Stomach (tissue), 9 donors: ENCODE results near the gene EGLN2. TPM values are rescaled to one million over a fixed set of nuclear protein-coding genes. Genes with fewer than 3 reads are reported as not detected.
"Not testable (repeated sequence)": the region's sequence is repeated elsewhere in the genome, so short reads cannot be mapped to it uniquely, and the experiment has no call there.

Experiments
- DNase-seq, 2 donors: peaks; one replicate each; pipeline versions ENCODE4 v3.0.0 to v3.0.0-alpha.2; 2013 to 2019
- H3K27ac ChIP-seq, 5 donors: fragments of 200-600 bp in 4 of 5; sonication (generic) in 4 of 5; one replicate each; pipeline ENCODE4 v1.5.1; 2013 to 2019; ENCODE audit warnings: mild to moderate bottlenecking in 1 of 5, moderate library complexity in 1 of 5
- H3K27me3 ChIP-seq, 3 donors: fragments of 200-600 bp; sonication (generic); one replicate each; pipeline ENCODE4 v1.5.1; 2017 to 2019; ENCODE audit warnings: mixed run types in 1 of 3
- H3K36me3 ChIP-seq, 4 donors: fragments of 200-600 bp; sonication (generic); 1 replicate in 3 of 4; 2 replicates in 1 of 4; pipeline ENCODE4 v1.5.1; 2016 to 2019
- H3K4me1 ChIP-seq, 4 donors: fragments of 200-600 bp; sonication (generic); one replicate each; pipeline ENCODE4 v1.5.1; 2016 to 2019
- H3K4me3 ChIP-seq, 4 donors: fragments of 200-600 bp; sonication (generic) in 3 of 4; one replicate each; pipeline ENCODE4 v1.5.1; 2016 to 2019; ENCODE audit warnings: mild to moderate bottlenecking in 1 of 4
- H3K9me3 ChIP-seq, 4 donors: fragments of 200-600 bp; sonication (generic); one replicate each; pipeline ENCODE4 v1.5.1; 2016 to 2019
- CTCF ChIP-seq, 7 experiments: fragments of 450-650 bp in 4 of 7; fragments of 200-600 bp in 3 of 7; sonication (generic) in 3 of 7; IDR thresholded peaks; one replicate each; pipeline ENCODE4 v1.5.1; 2016 to 2019; ENCODE audit warnings: antibody characterized with exemption in 7 of 7, control low read depth in 2 of 7, mild to moderate bottlenecking in 1 of 7
- EP300 ChIP-seq: sonication (generic); formaldehyde crosslinking; IDR thresholded peaks from one replicate; pipeline ENCODE4 v1.6.1; 2017; ENCODE audit warnings: antibody characterized with exemption
- POLR2A ChIP-seq, 4 donors: fragments of 450-650 bp; IDR thresholded peaks; one replicate each; pipeline ENCODE4 v1.6.1; 2016; ENCODE audit warnings: antibody characterized with exemption in 4 of 4, control low read depth in 2 of 4, mild to moderate bottlenecking in 1 of 4, moderate library complexity in 1 of 4
- POLR2AphosphoS5 ChIP-seq, 3 donors: sonication (generic); formaldehyde crosslinking; IDR thresholded peaks; one replicate each; pipeline ENCODE4 v1.6.1; 2016; ENCODE audit warnings: antibody characterized with exemption in 3 of 3
- WGBS, 5 donors: extraction: QIAGEN DNeasy Blood & Tissue Kit in 3 of 5; methylation state at CpG; one replicate each; pipeline versions ENCODE4 v1.1.5 to v1.1.7; 2013 to 2018; 5-methylcytosine and 5-hydroxymethylcytosine counted together
- intact Hi-C: fragments of 100-400 bp; cut with DNase I; formaldehyde crosslinking; loops from one replicate; pipeline ENCODE4 v1.15.1; 2023; ENCODE audit warnings: low total_unique reads
- polyA plus RNA-seq, 3 donors: library from polyadenylated mRNA; stranded (reverse); fragments of 200-250 nt; gene quantifications; one replicate each; pipeline ENCODE4 v1.2.3, GENCODE V29; 2013
- total RNA-seq, 5 donors: library from RNA; depleted of rRNA; stranded (reverse); fragments of >200 nt; gene quantifications; one replicate each; pipeline versions ENCODE4 v1.1.0 to v1.2.3, GENCODE V29; 2014 to 2016
- donor health status: healthy with polysubstance abuse.
- donor health status: Bipolar disorder and iron deficiency.
- donor health status: healthy.

The EGLN2 gene
- total and polyA plus RNA-seq, 8 donors: 30.0 to 115 (median 71.4) TPM

- Histone ChIP-seq H3K9me3 (no peaks in the 10 kb centered on the region), H3K4me3 (no peak overlapping the region), H3K27ac (no peak overlapping the region), H3K4me1 (peaks cover 13 to 23% (median 19%) of the 10 kb centered on the region in 4 donors), H3K36me3 (peaks cover 4 to 48% (median 27%) of the 10 kb centered on the region in 4 donors), H3K27me3 (no peaks in the 10 kb centered on the region)
- intact Hi-C loops: no loop called here
- WGBS, 5 donors: 93 to 99% (median 95%) methylated on average over 7 of the region's 7 CpGs
- TF ChIP-seq CTCF (IDR thresholded peaks at IDR 0.05) (no peak), POLR2A (IDR thresholded peaks at IDR 0.05) (no peak), EP300 (no peak), POLR2AphosphoS5 (IDR thresholded peaks at IDR 0.05) (no peak)
- DNase-seq: no peak
Measured at GRCh38 chr19:40781140-40781539, 17.9 kb upstream of the EGLN2 start.

- intact Hi-C loops: no loop called here
- no peak overlapping the region for H3K27ac ChIP-seq
- no peaks in the 10 kb centered on the region for H3K9me3 ChIP-seq
- 87 to 97% (median 95%) methylated on average over 4 to 14 of the region's 14 CpGs for WGBS, 5 donors
- H3K4me1 ChIP-seq: peaks cover 5 to 10% (median 6%) of the 10 kb centered on the region in 4 donors
- DNase-seq: no peak
- no peaks in the 10 kb centered on the region for H3K27me3 ChIP-seq
- TF ChIP-seq POLR2AphosphoS5 (IDR thresholded peaks at IDR 0.05) (no peak), CTCF (IDR thresholded peaks at IDR 0.05) (no peak), POLR2A (IDR thresholded peaks at IDR 0.05) (no peak), EP300 (no peak)
- H3K4me3 ChIP-seq: no peak overlapping the region
- H3K36me3 ChIP-seq: peaks cover 4 to 70% (median 51%) of the 10 kb centered on the region in 4 donors
Measured at GRCh38 chr19:40783711-40784110, 15.3 kb upstream of the EGLN2 start.

GRCh38 chr19:40784146-40784545, 14.8 kb upstream of the EGLN2 start:
- intact Hi-C loops: not testable (repeated sequence)

GRCh38 chr19:40785526-40785925, 13.5 kb upstream of the EGLN2 start:
- intact Hi-C loops: no loop called here
- TF ChIP-seq EP300 (no peak), POLR2AphosphoS5 (IDR thresholded peaks at IDR 0.05) (no peak), POLR2A (IDR thresholded peaks at IDR 0.05) (no peak), CTCF (IDR thresholded peaks at IDR 0.05) (no peak)
- Histone ChIP-seq H3K4me3 (no peak overlapping the region), H3K27ac (no peak overlapping the region), H3K27me3 (no peaks in the 10 kb centered on the region), H3K36me3 (peaks cover 8 to 81% (median 67%) of the 10 kb centered on the region in 4 donors), H3K4me1 (no peaks in the 10 kb centered on the region), H3K9me3 (no peaks in the 10 kb centered on the region)
- 56 to 86% (median 79%) methylated on average over 1 of the region's 1 CpG for WGBS, 5 donors
- DNase-seq: no peak

More at GRCh38 chr19:40784146-40784545, 14.8 kb upstream of the EGLN2 start:
- peaks cover 4 to 74% (median 55%) of the 10 kb centered on the region in 4 donors for H3K36me3 ChIP-seq
- not testable (repeated sequence) for H3K27me3 ChIP-seq, H3K27ac ChIP-seq, DNase-seq, H3K4me3 ChIP-seq, H3K4me1 ChIP-seq, H3K9me3 ChIP-seq
- WGBS, 5 donors: 96 to 100% (median 97%) methylated on average over 2 of the region's 2 CpGs
